ENCODE results near the gene PRRC2A.
A peak's percentile ranks its signal among the peaks of the same experiment; 100 is the strongest.

Gene PRRC2A

GRCh38 chr6:31620586-31621319, at the start of gene PRRC2A:
Gene PRRC2A, plus strand, starts transcription at chr6:31620715. Its CDS starts 2,075 bp downstream, at chr6:31622790.
- DNase-seq (ENCODE audit: low spot score): peak; percentile 73

- DNase-seq (ENCODE audit: low spot score): peak; percentile 74
Observed at GRCh38 chr6:31572041-31572911, 48.2 kb upstream of the PRRC2A start, which contains the start of gene LTA. Gene LTA, plus strand, starts transcription at chr6:31572289. Its CDS starts 454 bp downstream, at chr6:31572743.

- no peak for DNase-seq (ENCODE audit: low spot score)
Observed at GRCh38 chr6:31573239-31574105, 47.0 kb upstream of the PRRC2A start.

- DNase-seq (ENCODE audit: low spot score): no peak
Observed at GRCh38 chr6:31574106-31575061, 46.1 kb upstream of the PRRC2A start.

GRCh38 chr6:31575335-31575901, 45.1 kb upstream of the PRRC2A start, which contains the start of gene TNF:
Gene TNF, plus strand, starts transcription at chr6:31575565. Its CDS starts 177 bp downstream, at chr6:31575742.
- peak; percentile 85 for DNase-seq (ENCODE audit: low spot score)

- DNase-seq (ENCODE audit: low spot score): no peak
Observed at GRCh38 chr6:31575952-31576685, 44.4 kb upstream of the PRRC2A start.

- peak; percentile 59 for DNase-seq (ENCODE audit: low spot score)
Observed at GRCh38 chr6:31576897-31577578, 43.5 kb upstream of the PRRC2A start.

- DNase-seq (ENCODE audit: low spot score): no peak
Observed at GRCh38 chr6:31577579-31577966, 42.9 kb upstream of the PRRC2A start.

- DNase-seq (ENCODE audit: low spot score): no peak
Observed at GRCh38 chr6:31578184-31579118, 42.1 kb upstream of the PRRC2A start.

- DNase-seq (ENCODE audit: low spot score): no peak
Observed at GRCh38 chr6:31579119-31579505, 41.4 kb upstream of the PRRC2A start.

GRCh38 chr6:31579546-31580437, 40.7 kb upstream of the PRRC2A start:
- DNase-seq (ENCODE audit: low spot score): no peak

GRCh38 chr6:31580438-31580740, 40.1 kb upstream of the PRRC2A start:
- no peak for DNase-seq (ENCODE audit: low spot score)

- DNase-seq (ENCODE audit: low spot score): peak; percentile 89
Observed at GRCh38 chr6:31580807-31581433, 39.6 kb upstream of the PRRC2A start.

GRCh38 chr6:31581434-31582229, 38.9 kb upstream of the PRRC2A start:
- peak; percentile 27 for DNase-seq (ENCODE audit: low spot score)

GRCh38 chr6:31582230-31582643, 38.3 kb upstream of the PRRC2A start, which contains the start of gene LTB:
Gene LTB, minus strand, starts transcription at chr6:31582424. Its CDS starts 7 bp downstream, at chr6:31582417.
- DNase-seq (ENCODE audit: low spot score): peak; percentile 90

- DNase-seq (ENCODE audit: low spot score): peak; percentile 71
Observed at GRCh38 chr6:31585491-31585890, 35.0 kb upstream of the PRRC2A start.

Data from CD4-positive, alpha-beta T cell treated with Interleukin-6 at 100 ng/mL for 8 hours (primary cell).